GM08714 (cell line): ENCODE data around the gene SLC44A2.

Experiments used
- H3K4me3 ChIP-seq: fragments of 200-500 bp; sonication (Bioruptor generic); 2 replicates; pipeline ENCODE4 v1.5.1; 2014; ENCODE audit warnings: mild to moderate bottlenecking, low read length, inconsistent platforms
- ZNF274 ChIP-seq: IDR thresholded peaks from 2 replicates; pipeline ENCODE4 v1.6.1; 2012; ENCODE audit warnings: mild to moderate bottlenecking, low read depth, low read length

Gene SLC44A2

GRCh38 chr19:10679743-10680142 is 54.4 kb downstream of the SLC44A2 start:
- no peak overlapping the region for H3K4me3 ChIP-seq
- TF ChIP-seq ZNF274, result no peak

GRCh38 chr19:10680545-10681135 is 55.3 kb downstream of the SLC44A2 start:
- H3K4me3 ChIP-seq, result no peak overlapping the region
- no peak for TF ChIP-seq ZNF274

GRCh38 chr19:10681658-10682057 is 56.3 kb downstream of the SLC44A2 start:
- no peak overlapping the region for H3K4me3 ChIP-seq
- TF ChIP-seq ZNF274, result no peak

- no peak for TF ChIP-seq ZNF274
- H3K4me3 ChIP-seq, result no peak overlapping the region
Observed at GRCh38 chr19:10682397-10683063, 57.2 kb downstream of the SLC44A2 start.

- no peak for TF ChIP-seq ZNF274
- H3K4me3 ChIP-seq, result no peak overlapping the region
Observed at GRCh38 chr19:10683064-10683426, 57.7 kb downstream of the SLC44A2 start.

- no peak for TF ChIP-seq ZNF274
- H3K4me3 ChIP-seq, result no peak overlapping the region
Observed at GRCh38 chr19:10683582-10683981, 58.2 kb downstream of the SLC44A2 start.

- no peak overlapping the region for H3K4me3 ChIP-seq
- TF ChIP-seq ZNF274, result no peak
Observed at GRCh38 chr19:10685210-10685609, 59.9 kb downstream of the SLC44A2 start.

GRCh38 chr19:10686193-10686592 is 60.8 kb downstream of the SLC44A2 start:
- no peak overlapping the region for H3K4me3 ChIP-seq
- TF ChIP-seq ZNF274, result no peak

GRCh38 chr19:10686661-10687517 is 61.5 kb downstream of the SLC44A2 start:
- H3K4me3 ChIP-seq, result no peak overlapping the region
- no peak for TF ChIP-seq ZNF274

GRCh38 chr19:10687518-10688288 is 62.4 kb downstream of the SLC44A2 start:
- H3K4me3 ChIP-seq, result no peak overlapping the region
- no peak for TF ChIP-seq ZNF274

GRCh38 chr19:10688545-10689280 is 63.4 kb downstream of the SLC44A2 start:
- no peak for TF ChIP-seq ZNF274
- H3K4me3 ChIP-seq, result no peak overlapping the region

GRCh38 chr19:10690341-10690781 is 65.0 kb downstream of the SLC44A2 start:
- TF ChIP-seq ZNF274, result no peak
- no peak overlapping the region for H3K4me3 ChIP-seq

GRCh38 chr19:10691178-10691881 is 66.0 kb downstream of the SLC44A2 start:
- no peak for TF ChIP-seq ZNF274
- H3K4me3 ChIP-seq, result no peak overlapping the region
